ENCODE data around the gene ACAP3. TPM values are rescaled to one million over a fixed set of nuclear protein-coding genes. Genes with fewer than 3 reads are reported as not detected.

ACAP3 gene
- total and polyA plus RNA-seq, 10 of the 15 experiments (the other 5 are each of a cell fraction or from before 2014, with no cell fraction given), result 0.05 to 34.2 (median 7.1) TPM

DNA sequence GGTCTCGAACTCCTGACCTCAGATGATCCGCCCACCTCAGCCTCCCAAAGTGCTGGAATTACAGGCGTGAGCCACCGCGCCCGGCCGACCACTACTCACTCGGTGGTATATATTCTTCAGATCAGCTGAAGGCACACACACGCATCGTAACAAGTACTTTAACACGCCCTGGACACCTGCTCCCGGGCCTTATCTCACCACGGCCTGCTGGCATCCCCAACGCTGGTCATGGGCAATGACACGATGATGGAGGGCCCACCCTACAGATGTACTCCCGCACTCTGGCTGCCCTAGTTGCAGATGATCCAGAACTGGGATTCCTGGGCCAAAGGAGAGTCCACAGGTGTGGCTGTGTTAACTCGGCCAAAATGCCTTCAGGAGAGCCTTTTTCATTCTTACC, 45.7 kb downstream of the ACAP3 start:
- RAD21 ChIA-PET (ENCODE audit: unreplicated experiment), result no interaction called here
- SMC1A ChIA-PET (ENCODE audit: uncharacterized antibody, unreplicated experiment), result interaction anchor here (1.7 kb wide), 1 partner anchor 12 kb away, joined by 8 read pairs; no protein-coding TSS in a partner anchor
- ATAC-seq (no peak), FAIRE-seq (no peak), DNase-seq (ENCODE audit: low read depth, low spot score) (no peak)
- no peak for TF ChIP-seq HCFC1 (IDR thresholded peaks at IDR 0.05; ENCODE audit: low read length)
- no peak for TF ChIP-seq IKZF1 (conservative IDR thresholded peaks at IDR 0.05)
- TF ChIP-seq CBFB (IDR thresholded peaks at IDR 0.05; ENCODE audit: low read depth), result no peak
- no peak for TF ChIP-seq RUNX3 (IDR thresholded peaks at IDR 0.05; ENCODE audit: low read length)
- TF ChIP-seq EZH2 (IDR thresholded peaks at IDR 0.05; ENCODE audit: borderline replicate concordance, control insufficient read depth, low read depth, low read length), result no peak
- TF ChIP-seq TCF7 (IDR thresholded peaks at IDR 0.05; ENCODE audit: borderline replicate concordance), result no peak
- TF ChIP-seq, protein P1, sequence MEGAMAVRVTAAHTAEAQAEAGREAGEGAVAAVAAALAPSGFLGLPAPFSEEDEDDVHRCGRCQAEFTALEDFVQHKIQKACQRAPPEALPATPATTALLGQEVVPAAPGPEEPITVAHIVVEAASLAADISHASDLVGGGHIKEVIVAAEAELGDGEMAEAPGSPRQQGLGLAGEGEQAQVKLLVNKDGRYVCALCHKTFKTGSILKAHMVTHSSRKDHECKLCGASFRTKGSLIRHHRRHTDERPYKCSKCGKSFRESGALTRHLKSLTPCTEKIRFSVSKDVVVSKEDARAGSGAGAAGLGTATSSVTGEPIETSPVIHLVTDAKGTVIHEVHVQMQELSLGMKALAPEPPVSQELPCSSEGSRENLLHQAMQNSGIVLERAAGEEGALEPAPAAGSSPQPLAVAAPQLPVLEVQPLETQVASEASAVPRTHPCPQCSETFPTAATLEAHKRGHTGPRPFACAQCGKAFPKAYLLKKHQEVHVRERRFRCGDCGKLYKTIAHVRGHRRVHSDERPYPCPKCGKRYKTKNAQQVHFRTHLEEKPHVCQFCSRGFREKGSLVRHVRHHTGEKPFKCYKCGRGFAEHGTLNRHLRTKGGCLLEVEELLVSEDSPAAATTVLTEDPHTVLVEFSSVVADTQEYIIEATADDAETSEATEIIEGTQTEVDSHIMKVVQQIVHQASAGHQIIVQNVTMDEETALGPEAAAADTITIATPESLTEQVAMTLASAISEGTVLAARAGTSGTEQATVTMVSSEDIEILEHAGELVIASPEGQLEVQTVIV (IDR thresholded peaks at IDR 0.05; ENCODE audit: borderline replicate concordance, partially characterized antibody), result no peak
- no peak for TF ChIP-seq BHLHE40 (IDR thresholded peaks at IDR 0.05; ENCODE audit: borderline replicate concordance in 1 of 2, low read depth in 2 of 2, low read length in 1 of 2)
- no peak for TF ChIP-seq GATAD2B (conservative IDR thresholded peaks at IDR 0.05; ENCODE audit: low read depth)
- TF ChIP-seq, protein P2, sequence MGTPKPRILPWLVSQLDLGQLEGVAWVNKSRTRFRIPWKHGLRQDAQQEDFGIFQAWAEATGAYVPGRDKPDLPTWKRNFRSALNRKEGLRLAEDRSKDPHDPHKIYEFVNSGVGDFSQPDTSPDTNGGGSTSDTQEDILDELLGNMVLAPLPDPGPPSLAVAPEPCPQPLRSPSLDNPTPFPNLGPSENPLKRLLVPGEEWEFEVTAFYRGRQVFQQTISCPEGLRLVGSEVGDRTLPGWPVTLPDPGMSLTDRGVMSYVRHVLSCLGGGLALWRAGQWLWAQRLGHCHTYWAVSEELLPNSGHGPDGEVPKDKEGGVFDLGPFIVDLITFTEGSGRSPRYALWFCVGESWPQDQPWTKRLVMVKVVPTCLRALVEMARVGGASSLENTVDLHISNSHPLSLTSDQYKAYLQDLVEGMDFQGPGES (IDR thresholded peaks at IDR 0.05), result no peak
- TF ChIP-seq NFYA (IDR thresholded peaks at IDR 0.05; ENCODE audit: borderline replicate concordance, low read depth, low read length), result no peak
- TF ChIP-seq JUND (IDR thresholded peaks at IDR 0.05; ENCODE audit: low read depth, low read length), result no peak
- TF ChIP-seq RAD21 (IDR thresholded peaks at IDR 0.05; ENCODE audit: insufficient read depth, low read depth, low read length), result no peak
- intact Hi-C loops (cut with micrococcal nuclease; ENCODE audit: unreplicated experiment), result no loop called here
- Histone ChIP-seq H3K4me3 (no peak overlapping the region), H3K27me3 (replicated peaks in 1 of 2; ENCODE audit: control insufficient read depth in 2 of 2, insufficient read depth in 2 of 2, low read length in 1 of 2) (no peaks in the 10 kb centered on the region), H3K9me3 (replicated peaks; ENCODE audit: control insufficient read depth, insufficient read depth, low read length) (no peaks in the 10 kb centered on the region), H3K4me2 (ENCODE audit: control insufficient read depth, insufficient read depth) (no peak overlapping the region), H3K9ac (ENCODE audit: control insufficient read depth, insufficient read depth, low read length) (no peak overlapping the region), H3K4me1 (ENCODE audit: control insufficient read depth, insufficient read depth, low read length) (no peaks in the 10 kb centered on the region), H4K20me1 (ENCODE audit: control insufficient read depth, insufficient read depth) (no peaks in the 10 kb centered on the region), H3K36me3 (ENCODE audit: control insufficient read depth in 2 of 2, insufficient read depth in 2 of 2, low read length in 1 of 2) (peaks cover 18 to 19% of the 10 kb centered on the region in 2 experiments), H3K27ac (ENCODE audit: control insufficient read depth, insufficient read depth) (no peak overlapping the region), H3K79me2 (ENCODE audit: control insufficient read depth, insufficient read depth, low read length) (no peaks in the 10 kb centered on the region), H2AFZ (ENCODE audit: control insufficient read depth, low read depth, low read length) (no peak overlapping the region)
- POLR2A ChIA-PET, result interaction anchor here (0.7 to 1.0 kb wide), 2 partner anchors 12 to 40 kb away, joined by 4 read pairs; no protein-coding TSS in a partner anchor
- WGBS (ENCODE audit: insufficient coverage, insufficient replicate concordance, low lambda C conversion rate, missing lambda C conversion rate), result 98% methylated on average over 17 of the region's 17 CpGs
- in situ Hi-C loops (cut with MboI), result no loop called here
- no TSS peak for BruUV-seq (replicated peaks)
- CTCF ChIA-PET, result interaction anchor here (1.6 kb wide), 1 partner anchor 12 kb away, joined by 4 read pairs; no protein-coding TSS in a partner anchor
